BLaER1 treated with 17β-estradiol and CSF1 and Interleukin-3, amounts not matched to agents 10 nM and 100 nM (cell line): ENCODE results near the gene ALK.

Source experiments
- H3K27ac ChIP-seq, 11 experiments: shearing (Covaris generic); formaldehyde crosslinking; 2 replicates each; pipeline ENCODE4 v1.8.1; 2022
- H3K27me3 ChIP-seq, 11 experiments: shearing (Covaris generic); formaldehyde crosslinking; 2 replicates each; pipeline ENCODE4 v1.8.1; 2022
- H3K36me3 ChIP-seq, 11 experiments: shearing (Covaris generic); formaldehyde crosslinking; 2 replicates each; pipeline ENCODE4 v1.8.1; 2022
- H3K4me1 ChIP-seq, 10 experiments: shearing (Covaris generic); formaldehyde crosslinking; 2 replicates each; pipeline ENCODE4 v1.8.1; 2022
- H3K4me2 ChIP-seq, 11 experiments: shearing (Covaris generic); formaldehyde crosslinking; 2 replicates each; pipeline ENCODE4 v1.8.1; 2022
- H3K4me3 ChIP-seq, 10 experiments: shearing (Covaris generic); formaldehyde crosslinking; 2 replicates each; pipeline ENCODE4 v1.8.1; 2022
- H3K9ac ChIP-seq, 11 experiments: shearing (Covaris generic); formaldehyde crosslinking; 2 replicates each; pipeline ENCODE4 v1.8.1; 2022
- H3K9me3 ChIP-seq, 11 experiments: shearing (Covaris generic); formaldehyde crosslinking; replicated peaks in 1 of 11; 2 replicates each; pipeline ENCODE4 v1.8.1; 2022
- H4K20me1 ChIP-seq, 11 experiments: shearing (Covaris generic); formaldehyde crosslinking; 2 replicates each; pipeline ENCODE4 v1.8.1; 2022
- Cebpa-rat ChIP-seq, 11 experiments: shearing (Covaris generic); IDR thresholded peaks; 2 replicates each; pipeline ENCODE4 v1.8.1; 2022

ALK gene

GRCh38 chr2:29597035-29597434, 324.4 kb downstream of the ALK start:
- Histone ChIP-seq H3K9me3 (peaks cover 0 to 9% (median 4%) of the 10 kb centered on the region in 11 experiments; a peak in 5 of 22 replicates), H3K27me3 (no peaks in the 10 kb centered on the region), H3K4me3 (no peak overlapping the region), H3K4me2 (no peak overlapping the region), H3K4me1 (no peaks in the 10 kb centered on the region), H3K9ac (no peak overlapping the region), H4K20me1 (no peaks in the 10 kb centered on the region), H3K27ac (no peak overlapping the region), H3K36me3 (no peaks in the 10 kb centered on the region)
- no peak for TF ChIP-seq Cebpa-rat (IDR thresholded peaks at IDR 0.05)

DNA sequence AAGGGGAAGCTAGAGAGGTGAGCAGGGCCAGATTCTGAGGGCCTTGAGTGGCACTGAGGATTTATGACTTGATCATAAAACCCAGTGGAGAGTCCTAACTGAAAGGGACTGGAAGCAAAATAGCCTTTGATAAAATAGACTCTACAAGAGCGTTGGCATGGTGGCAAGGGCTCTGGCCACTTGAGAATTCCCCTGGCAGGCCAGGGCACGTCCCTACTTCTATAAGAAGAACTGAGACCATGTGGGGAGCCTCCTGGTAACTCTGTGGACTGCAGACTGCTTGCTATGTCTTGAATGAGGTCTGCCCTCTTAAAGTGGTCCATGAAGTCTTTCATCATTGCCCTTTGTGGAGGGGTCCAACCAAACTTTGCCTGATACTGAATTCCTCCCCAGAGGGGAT, 324.8 kb downstream of the ALK start:
- H3K4me3 ChIP-seq = no peak overlapping the region
- H3K4me2 ChIP-seq = no peak overlapping the region
- no peaks in the 10 kb centered on the region for H3K4me1 ChIP-seq
- H3K9me3 ChIP-seq = peaks cover 0 to 9% (median 4%) of the 10 kb centered on the region in 11 experiments; a peak in 5 of 22 replicates
- H3K36me3 ChIP-seq = no peaks in the 10 kb centered on the region
- no peak for TF ChIP-seq Cebpa-rat (IDR thresholded peaks at IDR 0.05)
- H3K27ac ChIP-seq = no peak overlapping the region
- no peak overlapping the region for H3K9ac ChIP-seq
- no peaks in the 10 kb centered on the region for H3K27me3 ChIP-seq
- no peaks in the 10 kb centered on the region for H4K20me1 ChIP-seq

- no peak overlapping the region for H3K4me3 ChIP-seq
- H3K4me1 ChIP-seq = no peaks in the 10 kb centered on the region
- no peak overlapping the region for H3K27ac ChIP-seq
- no peaks in the 10 kb centered on the region for H4K20me1 ChIP-seq
- H3K9ac ChIP-seq = no peak overlapping the region
- no peaks in the 10 kb centered on the region for H3K36me3 ChIP-seq
- no peaks in the 10 kb centered on the region for H3K9me3 ChIP-seq
- no peak; a peak in 1 of 22 replicates for TF ChIP-seq Cebpa-rat (IDR thresholded peaks at IDR 0.05)
- no peaks in the 10 kb centered on the region for H3K27me3 ChIP-seq
- H3K4me2 ChIP-seq = no peak overlapping the region
Measured at GRCh38 chr2:29591600-29591999, 329.8 kb downstream of the ALK start.

DNA sequence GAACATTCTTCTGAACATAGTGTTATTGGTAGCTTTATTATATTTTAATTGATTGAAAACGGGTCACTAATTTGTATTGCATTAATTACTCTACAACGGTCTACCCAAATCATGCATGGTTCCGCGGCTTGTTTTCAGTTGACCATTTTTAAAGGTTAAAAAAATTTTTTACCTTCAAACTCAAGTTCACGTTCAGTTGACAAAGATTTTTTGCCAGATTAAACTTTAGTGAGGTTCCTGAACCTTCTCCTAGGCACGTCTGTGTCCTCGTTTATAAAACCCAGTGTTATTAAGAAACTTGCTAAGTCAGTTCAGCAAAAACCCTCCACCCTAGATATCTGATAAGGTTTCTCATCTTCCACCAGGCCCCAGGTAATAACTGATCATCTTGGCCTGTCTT, 331.2 kb downstream of the ALK start:
- H3K27ac ChIP-seq = no peak overlapping the region
- TF ChIP-seq Cebpa-rat (IDR thresholded peaks at IDR 0.05) = no peak
- no peak overlapping the region for H3K4me3 ChIP-seq
- H3K27me3 ChIP-seq = no peaks in the 10 kb centered on the region
- H3K36me3 ChIP-seq = no peaks in the 10 kb centered on the region
- no peaks in the 10 kb centered on the region for H3K9me3 ChIP-seq
- no peak overlapping the region for H3K4me2 ChIP-seq
- H3K4me1 ChIP-seq = no peaks in the 10 kb centered on the region
- H3K9ac ChIP-seq = no peak overlapping the region
- H4K20me1 ChIP-seq = no peaks in the 10 kb centered on the region

DNA sequence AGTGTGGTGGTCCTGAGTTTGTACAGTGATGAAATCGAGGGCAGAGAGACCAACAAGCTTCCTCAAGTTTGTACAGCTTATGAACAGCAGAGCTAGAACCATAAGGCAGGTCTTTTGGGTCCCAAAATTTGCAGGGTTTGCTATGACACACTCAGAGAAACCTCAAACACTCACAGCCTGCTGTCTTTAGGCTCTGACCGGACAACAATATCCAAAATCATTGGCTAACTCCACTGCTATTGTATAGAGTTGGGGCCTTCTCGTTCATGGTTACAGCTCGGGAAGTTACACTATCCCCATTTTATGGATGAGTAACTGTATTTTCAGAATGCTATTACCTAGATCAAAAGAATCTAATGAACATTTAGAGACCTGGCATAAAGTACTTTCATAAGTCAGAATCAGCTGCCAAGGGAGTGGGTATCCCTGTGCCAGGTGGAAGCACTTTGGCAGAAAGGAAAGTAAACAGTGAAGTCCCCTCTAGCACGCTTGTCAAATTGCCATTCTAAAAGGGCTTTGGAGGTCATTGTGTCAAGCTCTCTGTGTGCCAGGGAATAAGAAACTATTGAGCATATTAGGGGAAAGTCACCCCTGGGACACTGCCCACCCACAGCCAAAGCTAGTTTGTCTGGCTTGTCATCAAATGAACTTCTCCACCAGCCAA, 331.8 kb downstream of the ALK start:
- no peaks in the 10 kb centered on the region for H4K20me1 ChIP-seq
- no peaks in the 10 kb centered on the region for H3K27me3 ChIP-seq

GRCh38 chr2:29587402-29588190, 333.8 kb downstream of the ALK start:
- Histone ChIP-seq H3K4me1 (no peaks in the 10 kb centered on the region), H3K9me3 (no peaks in the 10 kb centered on the region), H3K4me3 (no peak overlapping the region), H3K27ac (no peak overlapping the region), H3K27me3 (no peaks in the 10 kb centered on the region), H4K20me1 (no peaks in the 10 kb centered on the region), H3K4me2 (no peak overlapping the region), H3K36me3 (no peaks in the 10 kb centered on the region), H3K9ac (no peak overlapping the region)
- no peak for TF ChIP-seq Cebpa-rat (IDR thresholded peaks at IDR 0.05)

More for the DNA sequence above, 331.8 kb downstream of the ALK start:
- Histone ChIP-seq H3K9me3 (no peaks in the 10 kb centered on the region), H3K4me1 (no peaks in the 10 kb centered on the region), H3K4me2 (no peak overlapping the region), H3K27ac (no peak overlapping the region), H3K9ac (no peak overlapping the region), H3K4me3 (no peak overlapping the region), H3K36me3 (no peaks in the 10 kb centered on the region)
- no peak for TF ChIP-seq Cebpa-rat (IDR thresholded peaks at IDR 0.05)

DNA sequence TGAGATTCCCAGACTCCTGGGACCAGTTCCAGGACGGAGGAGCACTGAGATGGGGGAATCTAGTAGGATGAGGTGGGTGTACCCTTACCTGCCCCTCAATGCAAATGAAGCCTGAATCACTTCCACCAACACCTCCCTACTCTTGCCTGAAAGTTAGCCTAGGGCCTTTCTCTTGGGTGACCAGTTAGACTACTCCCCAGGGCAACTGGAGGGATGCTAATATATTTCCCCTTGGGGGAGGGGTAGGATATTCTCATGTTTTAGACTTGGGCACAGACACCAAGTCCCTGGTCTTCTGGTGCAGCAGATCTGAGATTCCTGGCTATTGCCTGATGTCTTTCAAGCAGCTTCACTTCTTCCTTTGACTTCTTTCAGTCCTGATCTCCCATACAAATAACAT, 334.5 kb downstream of the ALK start:
- Histone ChIP-seq H4K20me1 (no peaks in the 10 kb centered on the region), H3K27me3 (no peaks in the 10 kb centered on the region), H3K4me3 (no peak overlapping the region), H3K9ac (no peak overlapping the region), H3K9me3 (no peaks in the 10 kb centered on the region), H3K4me1 (peaks cover 0 to 3% (median 0%) of the 10 kb centered on the region in 10 experiments; a peak in 1 of 20 replicates), H3K4me2 (no peak overlapping the region), H3K36me3 (no peaks in the 10 kb centered on the region), H3K27ac (no peak overlapping the region)
- no peak for TF ChIP-seq Cebpa-rat (IDR thresholded peaks at IDR 0.05)

GRCh38 chr2:29583548-29584156, 337.7 kb downstream of the ALK start:
- no peaks in the 10 kb centered on the region for H3K9me3 ChIP-seq
- H3K36me3 ChIP-seq = no peaks in the 10 kb centered on the region
- peaks cover 0 to 4% (median 0%) of the 10 kb centered on the region in 10 experiments; a peak in 1 of 20 replicates for H3K4me1 ChIP-seq
- H3K9ac ChIP-seq = no peak overlapping the region
- H3K4me2 ChIP-seq = no peak overlapping the region
- H3K27ac ChIP-seq = no peak overlapping the region
- TF ChIP-seq Cebpa-rat (IDR thresholded peaks at IDR 0.05) = no peak
- H3K27me3 ChIP-seq = no peaks in the 10 kb centered on the region
- H3K4me3 ChIP-seq = no peak overlapping the region
- no peaks in the 10 kb centered on the region for H4K20me1 ChIP-seq

GRCh38 chr2:29583104-29583503, 338.3 kb downstream of the ALK start:
- no peak for TF ChIP-seq Cebpa-rat (IDR thresholded peaks at IDR 0.05)
- H3K27me3 ChIP-seq = no peaks in the 10 kb centered on the region
- no peaks in the 10 kb centered on the region for H3K9me3 ChIP-seq
- H3K4me2 ChIP-seq = no peak overlapping the region
- no peaks in the 10 kb centered on the region for H4K20me1 ChIP-seq
- no peak overlapping the region for H3K9ac ChIP-seq
- H3K4me3 ChIP-seq = no peak overlapping the region
- no peak overlapping the region for H3K27ac ChIP-seq
- no peaks in the 10 kb centered on the region for H3K36me3 ChIP-seq
- peaks cover 0 to 4% (median 0%) of the 10 kb centered on the region in 10 experiments; a peak in 1 of 20 replicates for H3K4me1 ChIP-seq
